T-helper 2 cell (primary cell): Measurements from ENCODE around the gene PGAP6.
"Not testable (repeated sequence)": the region's sequence is repeated elsewhere in the genome, so short reads cannot be mapped to it uniquely, and the experiment has no call there.

Experiments
- DNase-seq, 5 experiments: peaks; one replicate each; pipeline versions ENCODE4 v3.0.0 to v3.0.0-alpha.2; 2012 to 2022

Gene PGAP6

DNA sequence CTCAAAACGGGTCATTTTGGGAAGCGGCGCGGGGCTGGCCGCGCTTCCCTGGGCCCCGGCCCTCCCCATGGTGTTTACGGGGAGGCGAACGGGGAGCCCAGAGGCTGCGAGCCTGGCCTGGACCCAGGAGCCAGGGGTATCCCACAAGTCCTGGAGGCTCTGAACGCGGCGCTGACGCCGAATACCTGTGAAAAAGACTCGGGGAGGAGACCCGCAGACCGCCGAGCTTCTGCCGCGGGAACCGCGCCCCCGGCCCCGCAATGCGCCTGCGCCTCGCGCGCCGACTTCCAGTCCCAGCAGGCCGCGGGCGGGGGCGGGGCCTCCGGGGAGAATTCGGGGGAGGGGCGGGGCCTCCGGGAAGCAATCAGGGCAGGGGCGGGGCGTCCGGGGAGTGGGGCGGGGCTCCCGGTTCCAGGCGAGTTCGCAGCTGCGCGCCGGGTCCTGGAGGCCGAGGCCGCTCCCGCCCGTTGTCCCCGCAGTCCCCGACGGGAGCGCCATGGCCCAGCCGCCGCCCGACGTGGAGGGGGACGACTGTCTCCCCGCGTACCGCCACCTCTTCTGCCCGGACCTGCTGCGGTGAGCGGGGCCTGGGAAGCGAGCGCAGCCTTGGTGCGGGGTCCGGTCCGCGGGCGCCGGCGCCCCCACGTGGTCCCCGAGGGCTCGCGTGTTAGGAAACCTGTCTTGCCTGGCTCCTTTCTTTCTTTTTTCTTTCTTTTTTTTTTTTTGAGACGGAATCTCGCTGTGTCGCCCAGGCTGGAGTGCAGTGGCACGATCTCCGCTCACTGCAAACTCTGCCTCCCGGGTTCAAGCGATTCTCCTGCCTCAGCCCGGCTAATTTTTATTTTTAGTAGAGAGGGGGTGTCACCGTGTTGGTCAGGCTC lies 19.9 kb upstream of the PGAP6 start, which contains the start of gene DECR2:
Gene DECR2, plus strand, starts transcription at position 418 of the 881 bp plus-strand sequence. Its CDS starts 79 bp downstream, at position 497.
- peak; percentile 91 to 100 (median 97) for DNase-seq

DNA sequence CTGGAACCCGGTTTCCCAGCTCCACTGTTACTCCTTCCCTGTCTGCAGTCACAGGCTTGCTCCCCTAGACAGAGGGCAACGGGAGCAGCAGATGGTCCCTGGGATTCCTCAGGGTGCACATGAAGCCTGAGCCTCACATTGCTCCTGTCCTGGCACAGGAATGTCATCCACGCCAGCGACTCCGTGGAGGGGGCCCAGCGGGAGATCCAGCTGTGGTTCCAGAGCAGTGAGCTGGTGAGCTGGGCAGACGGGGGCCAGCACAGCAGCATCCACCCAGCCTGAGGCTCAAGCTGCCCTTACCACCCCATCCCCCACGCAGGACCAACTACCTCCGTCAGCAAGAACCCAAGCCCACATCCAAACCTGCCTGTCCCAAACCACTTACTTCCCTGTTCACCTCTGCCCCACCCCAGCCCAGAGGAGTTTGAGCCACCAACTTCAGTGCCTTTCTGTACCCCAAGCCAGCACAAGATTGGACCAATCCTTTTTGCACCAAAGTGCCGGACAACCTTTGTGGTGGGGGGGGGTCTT lies 18.3 kb upstream of the PGAP6 start:
- no peak for DNase-seq

DNA sequence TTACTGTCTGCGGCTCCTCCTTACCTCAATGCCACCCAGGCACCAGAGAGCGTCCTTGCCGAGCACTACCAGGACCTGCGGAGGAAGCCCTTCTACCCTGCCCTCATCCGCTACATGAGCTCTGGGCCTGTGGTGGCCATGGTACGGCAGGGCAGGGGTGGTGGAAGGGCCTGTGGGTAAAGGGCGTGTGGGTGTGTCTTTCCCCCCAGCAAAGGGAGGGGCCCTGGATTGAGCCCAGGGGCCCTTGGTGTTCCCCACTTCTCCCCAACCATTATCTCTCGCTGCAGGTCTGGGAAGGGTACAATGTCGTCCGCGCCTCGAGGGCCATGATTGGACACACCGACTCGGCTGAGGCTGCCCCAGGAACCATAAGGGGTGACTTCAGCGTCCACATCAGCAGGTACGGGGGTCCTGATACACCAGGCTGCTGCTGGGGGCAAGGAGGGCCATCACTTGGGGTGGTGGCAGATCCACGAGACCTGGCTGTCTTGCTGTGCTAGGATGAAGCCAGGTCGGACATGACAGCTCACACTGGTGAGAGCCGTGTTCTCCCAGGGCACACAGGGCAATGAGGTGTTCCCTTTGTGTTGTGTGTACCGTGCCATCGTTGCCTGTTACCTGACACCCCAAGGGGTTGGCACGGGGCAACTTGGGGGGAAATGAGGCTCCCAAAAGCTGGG lies 17.7 kb upstream of the PGAP6 start:
- DNase-seq = no peak

DNA sequence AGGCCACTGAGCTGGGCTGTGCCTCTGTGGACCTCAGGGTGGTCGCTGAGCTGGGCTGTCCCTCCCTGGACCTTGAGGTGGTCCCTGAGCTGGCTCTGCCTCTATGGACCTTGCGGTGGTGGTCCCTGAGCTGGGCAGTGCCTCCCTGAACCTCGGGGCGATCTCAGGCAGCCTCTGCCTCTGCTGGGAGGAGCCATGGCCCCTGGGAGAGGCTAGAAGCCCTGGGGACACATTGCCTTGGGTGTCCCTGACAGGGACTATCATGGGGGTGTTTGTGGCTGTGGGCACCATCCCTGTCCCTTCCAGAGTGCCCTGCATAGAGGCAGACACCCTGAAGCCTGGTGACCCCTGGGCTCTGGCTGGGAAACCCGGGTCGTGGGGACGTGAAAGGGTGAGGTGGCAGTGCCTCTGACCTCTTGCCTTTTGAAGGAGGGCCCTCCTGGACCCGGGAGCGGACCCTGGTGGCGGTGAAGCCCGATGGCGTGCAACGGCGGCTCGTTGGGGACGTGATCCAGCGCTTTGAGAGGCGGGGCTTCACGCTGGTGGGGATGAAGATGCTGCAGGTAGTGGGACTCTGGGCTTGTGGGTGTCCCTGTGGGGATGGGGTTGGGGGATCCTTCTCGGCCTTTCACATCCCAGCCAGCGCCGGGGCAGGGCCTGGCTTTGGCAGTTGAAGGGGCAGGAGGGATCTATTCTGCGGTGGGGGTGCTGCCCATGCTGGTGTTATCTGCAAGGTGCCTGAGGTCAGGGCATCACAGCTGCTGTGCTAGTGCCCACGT lies 17.0 kb upstream of the PGAP6 start:
- no peak for DNase-seq

DNA sequence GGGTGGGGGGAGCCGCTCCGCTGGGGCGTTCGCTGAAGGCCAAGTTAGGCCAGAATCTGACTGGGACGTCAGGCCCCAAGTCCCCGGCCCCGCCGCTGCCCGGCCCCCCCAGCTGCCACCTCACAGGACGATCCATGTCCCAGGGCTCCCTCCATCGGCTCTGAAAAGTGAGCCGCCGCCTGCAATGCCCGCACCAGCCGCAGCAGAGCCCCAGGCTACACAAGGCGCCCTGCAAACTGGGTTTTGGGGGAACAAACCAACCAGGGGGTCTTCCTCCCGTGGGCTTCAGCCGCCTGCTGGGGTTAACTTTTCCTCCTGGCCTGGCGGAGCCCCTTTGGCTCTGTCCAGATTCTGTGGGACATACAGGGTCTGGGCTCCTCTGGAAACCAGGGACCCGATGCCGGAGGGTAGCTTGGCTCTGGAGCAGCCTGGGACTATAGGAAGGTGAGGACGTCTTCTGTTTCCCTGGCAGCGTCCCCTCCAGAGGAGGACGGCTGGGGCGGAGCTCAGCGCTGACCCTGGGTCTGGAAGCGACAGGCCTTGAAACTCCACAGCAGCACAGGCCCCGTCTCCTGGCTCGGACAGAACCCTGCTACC lies 16.1 kb upstream of the PGAP6 start:
- peak in 1 of 5 experiments; percentile 39 for DNase-seq

DNA sequence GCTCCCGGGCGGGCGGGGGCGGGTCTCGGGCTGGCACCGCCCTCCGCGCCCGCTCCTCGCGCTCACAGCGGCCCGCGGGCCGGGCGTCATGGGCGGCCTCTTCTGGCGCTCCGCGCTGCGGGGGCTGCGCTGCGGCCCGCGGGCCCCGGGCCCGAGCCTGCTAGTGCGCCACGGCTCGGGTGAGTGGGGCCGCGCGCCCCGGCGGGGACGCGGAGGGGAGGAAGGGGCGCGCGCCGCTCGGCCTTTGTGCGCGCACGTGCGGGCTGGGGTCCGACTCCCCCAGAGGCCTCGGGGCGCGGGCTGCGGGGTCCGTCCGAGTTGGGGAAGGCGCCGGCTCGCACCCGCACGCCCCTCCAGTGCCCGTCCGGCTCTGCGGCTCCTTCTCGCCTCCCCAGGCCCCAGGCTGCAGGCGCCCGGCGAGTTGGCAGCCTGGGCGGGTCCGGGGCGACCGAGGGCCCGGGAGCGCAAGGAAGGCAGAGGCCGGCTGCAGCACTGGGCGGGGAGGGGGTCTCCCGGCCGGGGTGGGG lies 15.4 kb upstream of the PGAP6 start, which contains the start of gene NME4:
Gene NME4, plus strand, starts transcription at position 65 of the 527 bp plus-strand sequence. Its CDS starts 24 bp downstream, at position 89.
- peak in 1 of 5 experiments; percentile 37 for DNase-seq

DNA sequence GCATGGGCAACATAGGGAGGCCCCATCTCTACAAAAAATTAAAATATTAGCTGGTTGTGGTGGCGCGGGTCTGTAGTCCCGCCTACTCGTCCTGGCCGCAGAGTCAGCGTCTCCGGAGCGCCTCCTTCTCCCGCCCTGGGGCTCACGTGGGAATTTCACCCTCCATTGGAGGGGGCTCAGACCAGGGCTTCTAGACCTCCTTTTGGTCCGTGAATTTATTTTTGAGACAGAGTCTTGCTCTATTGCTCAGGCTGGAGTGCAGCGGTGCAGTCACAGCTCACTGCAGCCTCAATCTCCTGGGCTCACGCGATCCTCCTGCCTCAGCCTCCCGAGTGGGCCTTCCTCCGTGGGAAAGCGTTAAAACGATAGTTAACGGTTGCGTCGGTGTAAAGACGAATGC lies 14.8 kb upstream of the PGAP6 start:
- DNase-seq = no peak

DNA sequence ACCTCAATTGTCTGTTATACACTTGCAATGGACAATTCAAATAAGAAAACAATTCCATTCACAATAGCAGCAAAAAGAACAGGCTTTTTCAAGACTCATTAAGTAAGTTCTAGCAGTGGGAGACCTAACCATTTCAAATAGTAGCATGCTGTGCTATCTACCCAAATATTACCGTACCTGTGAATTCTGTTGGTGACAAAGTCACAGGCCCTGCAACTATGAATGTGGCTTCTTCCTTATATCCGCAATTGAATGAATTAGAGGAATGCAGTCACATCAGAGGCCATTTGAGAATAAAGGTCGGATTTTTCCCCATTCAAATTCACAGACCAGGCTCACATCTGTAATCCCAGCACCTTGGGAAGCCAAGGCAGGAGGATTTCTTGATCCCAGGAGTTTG lies 14.4 kb upstream of the PGAP6 start:
- no peak for DNase-seq

- no peak for DNase-seq
These were observed 10.8 kb upstream of the PGAP6 start for GRCh38 chr16:392450-393030.

GRCh38 chr16:391885-392335 lies 10.1 kb upstream of the PGAP6 start:
- DNase-seq = peak in 4 of 5 experiments; percentile 55 to 82 (median 70)

DNA sequence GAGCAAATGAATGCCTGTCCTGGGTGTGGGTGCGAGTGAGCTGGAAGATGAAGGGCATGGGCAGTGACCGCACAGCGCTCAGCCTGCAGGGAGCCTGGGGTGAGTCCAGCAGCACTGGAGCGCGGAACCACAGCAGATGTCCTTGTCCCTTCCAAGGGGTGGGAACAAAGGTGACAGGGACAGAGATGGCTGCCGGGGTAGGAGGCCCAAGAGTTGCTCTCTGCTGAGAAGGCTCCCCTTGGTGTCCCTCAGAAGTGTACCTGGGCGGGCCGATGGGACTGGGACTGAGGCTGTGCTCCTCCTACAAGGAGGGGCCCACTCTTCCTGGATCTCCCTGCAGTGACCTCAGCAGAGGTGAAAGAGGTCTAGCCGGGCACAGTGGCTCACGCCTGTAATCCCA lies 7.6 kb upstream of the PGAP6 start:
- no peak for DNase-seq

DNA sequence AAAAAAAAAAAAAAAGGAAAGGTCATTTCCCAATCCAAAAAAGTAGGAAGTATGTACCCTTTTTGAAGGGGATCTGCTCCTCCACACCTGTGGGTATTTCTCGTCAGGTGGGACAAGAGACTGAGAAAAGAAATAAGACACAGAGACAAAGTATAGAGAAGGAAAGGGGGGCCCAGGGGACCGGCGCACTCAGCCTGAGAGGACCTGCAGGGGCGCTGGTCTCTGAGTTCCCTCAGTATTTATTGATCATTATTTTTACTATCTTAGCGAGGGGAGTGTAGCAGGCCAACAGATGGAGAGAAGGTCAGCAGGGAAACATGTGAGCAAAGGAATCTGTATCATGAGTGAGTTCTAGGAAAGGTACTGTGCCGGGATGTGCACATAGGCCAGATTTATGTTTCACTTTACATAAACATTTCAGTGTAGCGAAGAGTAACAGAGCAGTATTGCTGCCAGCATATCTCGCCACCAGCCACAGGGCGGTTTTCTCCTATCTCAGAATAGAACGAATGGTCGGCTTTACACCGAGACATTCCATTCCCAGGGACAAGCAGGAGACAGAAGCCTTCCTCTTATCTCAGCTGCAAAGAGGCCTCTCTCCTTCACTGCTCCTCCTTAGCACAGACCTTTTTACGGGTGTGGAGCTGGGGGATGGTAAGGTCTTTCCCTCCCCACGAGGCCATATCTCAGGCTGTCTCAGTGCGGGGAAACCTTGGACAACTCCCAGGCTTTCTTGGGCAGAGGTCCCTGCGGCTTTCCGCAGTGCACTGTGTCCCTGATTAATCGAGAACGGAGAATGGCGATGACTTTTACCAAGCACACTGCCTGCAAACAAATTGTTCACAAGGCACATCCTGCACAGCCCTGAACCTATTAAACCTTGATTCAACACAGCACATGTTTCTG lies 6.2 kb upstream of the PGAP6 start:
- not testable (repeated sequence) for DNase-seq

DNA sequence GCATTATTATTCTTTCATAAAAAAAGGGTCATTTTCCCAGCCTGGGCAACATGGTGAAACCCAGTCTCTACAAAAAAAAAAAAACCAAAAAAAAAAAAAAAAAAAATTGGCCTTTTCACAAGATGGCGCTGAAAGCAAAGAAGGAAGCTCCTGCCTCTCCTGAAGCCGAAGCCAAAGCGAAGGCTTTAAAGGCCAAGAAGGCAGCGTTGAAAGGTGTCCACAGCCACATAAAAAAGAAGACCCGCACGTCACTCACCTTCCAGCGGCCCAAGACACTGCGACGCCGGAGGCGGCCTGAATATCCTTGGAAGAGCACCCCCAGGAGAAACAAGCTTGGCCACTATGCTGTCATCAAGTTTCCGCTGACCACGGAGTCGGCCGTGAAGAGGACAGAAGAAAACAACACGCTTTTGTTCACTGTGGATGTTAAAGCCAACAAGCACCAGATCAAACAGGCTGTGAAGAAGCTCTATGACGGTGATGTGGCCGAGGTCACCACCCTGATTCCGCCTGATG lies 4.9 kb upstream of the PGAP6 start:
- DNase-seq = no peak

GRCh38 chr16:383326-384051 lies 1.7 kb upstream of the PGAP6 start:
- peak in 2 of 5 experiments; percentile 37 to 48 for DNase-seq

DNA sequence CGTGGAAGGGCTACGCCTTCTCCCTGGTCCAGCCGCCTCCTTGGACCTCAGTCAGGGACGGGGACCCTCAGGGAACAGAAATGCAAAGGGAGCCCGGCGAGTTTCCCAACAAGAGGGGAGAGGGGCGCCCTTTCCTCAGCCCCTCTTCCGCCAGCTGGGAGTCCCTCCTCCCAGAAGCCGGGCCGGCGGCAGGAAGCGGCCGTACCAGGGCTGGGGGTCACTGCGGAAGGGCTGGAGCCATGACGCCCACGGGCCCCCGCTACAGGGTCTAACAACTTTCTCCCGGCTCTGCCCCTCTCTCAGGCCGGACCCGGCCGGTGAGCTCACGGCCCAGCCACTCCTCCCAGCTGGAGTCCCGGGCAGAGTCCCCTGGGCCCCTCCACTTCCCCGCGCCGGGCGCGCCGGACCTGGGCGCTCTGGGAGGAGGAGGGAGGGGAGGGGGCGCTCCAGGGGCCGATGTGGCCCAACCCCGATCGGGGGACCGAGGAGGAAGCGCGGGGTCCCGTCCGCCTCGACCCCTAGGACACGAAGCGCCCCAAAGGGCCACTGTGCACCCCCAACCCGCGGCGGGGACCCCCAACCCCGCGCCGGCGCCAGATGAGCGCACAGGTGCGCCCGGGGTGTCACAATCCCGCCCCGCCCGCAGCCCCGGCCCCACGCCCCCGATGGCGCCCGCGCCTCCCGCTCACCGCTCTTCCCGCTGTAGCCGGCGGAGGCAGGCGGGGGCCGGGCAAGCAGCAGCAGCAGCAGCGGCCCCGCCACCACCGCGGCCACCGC lies 578 bp downstream of the PGAP6 start:
- DNase-seq = peak in 2 of 5 experiments; percentile 31 to 49

- no peak for DNase-seq
These were observed 1.1 kb downstream of the PGAP6 start for GRCh38 chr16:380762-381011.

DNA sequence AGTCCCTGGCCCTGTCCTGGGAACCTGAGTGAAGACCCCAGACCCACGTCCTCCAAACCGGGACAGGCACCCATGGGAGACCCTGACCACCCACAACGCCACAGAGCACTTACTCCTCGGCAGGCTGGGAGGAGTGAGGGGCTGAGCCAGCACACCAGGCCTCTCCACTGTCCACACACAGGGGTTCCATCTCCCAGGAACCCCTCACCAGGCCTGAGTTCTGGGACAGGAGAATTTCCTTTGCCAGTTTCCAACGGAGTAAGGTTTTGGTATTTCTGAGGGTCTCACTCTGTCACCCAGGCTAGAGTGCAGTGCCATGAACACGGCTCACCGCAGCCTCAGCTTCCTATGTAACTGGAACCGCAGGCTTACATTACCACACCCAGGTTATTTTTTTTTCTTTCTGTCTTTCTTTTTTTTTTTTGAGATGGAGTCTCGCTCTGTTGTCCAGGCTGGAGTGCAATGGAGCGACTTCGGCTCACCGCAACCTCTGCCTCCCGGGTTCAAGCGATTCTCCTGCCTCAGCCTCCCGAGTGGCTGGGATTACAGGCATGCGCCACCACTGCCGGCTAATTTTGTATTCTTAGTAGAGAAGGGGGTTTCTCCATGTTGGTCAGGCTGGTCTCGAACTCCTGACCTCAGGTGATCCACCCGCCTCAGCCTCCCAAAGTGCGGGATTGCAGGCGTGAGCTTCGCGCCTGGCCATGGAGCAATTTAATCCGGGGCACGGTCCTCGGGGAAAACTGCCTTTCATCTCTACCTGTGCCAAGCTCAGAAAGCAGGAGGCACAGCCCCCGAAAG lies 1.6 kb downstream of the PGAP6 start:
- no peak for DNase-seq
